ENCODE results near the gene RYR2.
"Not testable (repeated sequence)": the region's sequence is repeated elsewhere in the genome, so short reads cannot be mapped to it uniquely, and the experiment has no call there.

RYR2 gene

DNA sequence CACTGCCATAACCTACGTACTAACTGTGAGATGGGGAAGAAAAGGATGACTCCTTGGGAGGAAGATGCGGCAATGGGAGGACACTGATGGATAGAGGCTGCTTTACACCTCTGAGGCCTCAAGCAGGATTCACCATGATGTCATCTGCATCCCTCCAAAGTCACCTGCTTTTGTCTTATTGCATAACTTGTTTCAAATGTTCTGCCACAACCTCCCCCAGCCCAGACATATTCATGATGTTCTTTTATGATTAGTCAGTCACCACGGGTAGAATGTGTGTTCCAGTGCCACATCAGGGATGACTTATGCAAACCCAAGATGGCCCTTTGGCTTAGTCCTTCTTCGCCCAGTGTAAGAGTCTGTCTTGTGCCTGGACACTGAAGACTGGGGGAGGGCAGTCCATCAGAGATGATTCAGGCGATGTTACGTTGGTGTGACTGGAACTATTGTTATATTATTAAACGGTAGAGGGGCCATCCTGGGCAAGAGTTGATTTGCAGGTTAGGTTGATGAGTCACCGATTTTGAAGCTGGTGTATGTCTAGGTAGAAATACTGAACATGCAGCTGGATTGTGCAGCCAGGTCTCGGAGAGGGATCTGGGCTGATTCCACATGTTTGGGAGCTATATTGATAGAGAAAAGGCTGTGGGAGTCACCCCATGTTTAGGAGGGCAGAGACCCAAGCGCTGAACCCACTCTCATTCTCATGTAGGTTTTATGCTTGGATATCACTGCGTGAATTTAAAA is 32.6 kb downstream of the RYR2 start:
- no peak for DNase-seq (ENCODE audit: low read depth in 2 of 2)

DNA sequence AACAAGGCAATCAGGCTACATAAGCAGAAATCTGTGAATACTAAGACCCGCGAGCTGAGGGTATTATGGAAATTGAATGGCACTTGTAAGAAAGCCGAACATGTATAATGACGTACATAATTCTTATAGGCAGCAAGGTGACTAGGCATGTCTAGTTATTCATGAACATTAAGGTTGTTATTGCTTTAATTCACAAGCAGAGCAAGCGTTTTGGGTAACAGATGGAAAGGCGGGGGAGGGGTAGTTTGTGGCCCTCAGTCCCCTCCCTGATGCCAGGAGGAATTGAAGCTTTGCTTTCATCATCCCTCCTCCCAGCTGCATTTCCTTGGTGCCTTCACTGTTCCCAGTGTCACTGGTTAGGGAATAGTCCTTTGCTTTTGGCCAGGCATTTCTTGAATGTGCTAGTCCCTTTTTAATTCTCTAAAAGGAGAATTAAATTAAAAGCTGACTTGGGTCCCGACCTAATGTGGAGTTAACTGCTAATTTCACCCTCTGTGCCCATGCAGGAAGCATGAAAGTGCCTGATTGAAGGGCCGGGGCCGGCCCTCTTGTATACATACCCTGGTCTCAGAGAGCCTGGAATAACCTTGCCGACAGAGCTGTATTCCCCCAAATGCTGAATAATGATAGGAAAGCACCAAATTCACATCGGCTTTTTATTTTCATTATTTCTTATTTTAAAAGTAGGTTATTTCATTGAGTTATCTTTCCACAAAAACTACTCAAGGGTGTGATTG is 42.5 kb downstream of the RYR2 start:
- DNase-seq (ENCODE audit: low read depth in 2 of 2), result no peak

DNA sequence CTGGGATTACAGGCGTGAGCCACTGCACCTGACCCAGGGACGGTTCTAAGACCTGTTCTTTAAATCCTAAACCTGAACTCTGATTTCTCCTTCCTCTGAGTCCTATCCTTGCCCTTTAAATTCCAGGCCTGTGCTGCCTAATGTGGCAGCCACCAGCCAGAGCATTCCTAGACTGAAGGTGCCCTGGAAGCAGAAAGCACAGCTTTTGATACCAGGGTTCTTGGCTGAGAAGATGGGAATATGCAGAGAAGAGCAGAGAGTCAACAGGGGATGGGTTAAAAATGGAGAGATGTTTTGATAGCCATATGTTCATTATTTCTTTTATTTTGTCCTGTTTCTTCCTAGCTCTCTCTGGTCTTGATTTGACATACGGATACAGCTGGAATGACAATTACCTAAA is 49.7 kb downstream of the RYR2 start:
- no peak for DNase-seq (ENCODE audit: low read depth in 2 of 2)

DNA sequence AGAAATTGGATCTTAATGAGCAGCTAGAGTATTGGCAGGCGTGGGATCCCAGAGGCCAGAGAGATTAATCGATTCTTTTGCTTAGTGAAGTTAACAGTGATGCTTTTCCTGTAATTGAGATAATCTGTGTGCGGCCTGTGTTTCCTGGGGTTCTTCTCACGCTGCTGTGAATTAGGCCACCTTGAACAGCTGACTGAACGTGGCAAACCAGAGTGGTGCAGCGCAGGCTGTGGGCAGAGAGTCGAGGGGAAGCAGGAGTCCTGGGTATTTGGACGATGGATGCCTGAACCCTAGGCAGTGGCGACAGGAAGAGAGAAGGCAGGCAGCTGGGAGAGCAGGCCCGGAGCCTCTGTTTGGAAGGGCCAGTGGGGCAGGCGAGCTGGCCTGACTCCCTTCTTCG is 51.7 kb downstream of the RYR2 start:
- no peak for DNase-seq (ENCODE audit: low read depth in 2 of 2)

DNA sequence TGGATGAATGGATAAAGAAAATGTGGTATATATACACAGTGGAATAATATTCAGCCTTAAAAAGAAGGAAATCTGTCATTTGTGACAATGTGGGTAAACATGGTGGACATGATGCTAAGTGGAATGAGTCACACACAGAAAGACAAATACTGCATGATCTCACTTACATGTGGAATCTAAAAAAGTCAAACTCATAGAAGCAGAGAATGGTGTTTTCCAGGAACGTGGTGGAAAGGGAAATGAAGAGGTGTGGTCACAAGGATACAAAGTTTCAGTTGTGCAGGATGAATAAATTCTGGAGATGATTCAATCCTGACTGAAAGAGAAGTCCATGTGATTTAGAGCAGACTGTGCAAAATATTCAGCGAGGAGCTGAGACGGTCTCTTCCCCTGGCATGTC is 56.6 kb downstream of the RYR2 start:
- no peak for DNase-seq (ENCODE audit: low read depth in 2 of 2)

DNA sequence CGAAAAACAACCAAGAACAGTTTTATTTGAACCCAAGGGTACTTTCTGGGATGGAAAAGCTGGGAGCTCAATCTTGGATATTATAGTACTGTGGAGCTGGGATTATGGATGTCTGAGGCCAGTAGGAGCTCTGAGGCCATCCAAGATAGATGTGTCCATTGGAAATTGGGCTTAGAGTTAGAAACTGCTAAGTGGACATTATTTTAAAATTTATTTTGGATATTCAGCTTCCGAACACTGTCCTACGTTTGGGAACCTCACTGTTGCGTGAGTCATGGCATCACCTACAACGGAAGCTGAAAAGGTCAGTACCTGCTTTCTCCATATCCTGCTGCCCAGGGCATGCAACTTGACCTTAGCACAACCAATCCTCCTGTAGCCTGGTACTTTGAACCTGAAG is 61.0 kb downstream of the RYR2 start:
- DNase-seq (ENCODE audit: low read depth in 2 of 2), result no peak

DNA sequence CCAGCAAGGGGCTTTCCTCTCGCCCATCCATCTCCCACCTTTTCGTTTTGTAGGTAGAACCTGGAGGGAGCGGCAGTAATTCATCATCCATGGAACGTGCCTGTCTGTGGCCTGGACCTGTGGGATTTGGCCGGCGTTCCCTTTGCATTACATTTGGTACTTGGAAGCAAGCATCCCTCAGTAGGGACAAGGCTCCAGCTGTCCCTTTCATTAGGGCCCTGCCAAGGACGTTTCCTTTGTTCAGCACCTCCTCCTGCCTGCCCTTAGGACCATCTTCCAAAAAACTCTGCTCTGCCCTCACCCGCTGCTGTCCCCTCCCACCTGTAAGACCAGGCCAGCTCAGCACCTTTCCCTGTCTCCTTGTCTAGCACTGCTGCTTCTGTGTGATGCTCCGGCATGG is 62.1 kb downstream of the RYR2 start:
- DNase-seq (ENCODE audit: low read depth in 2 of 2), result no peak

DNA sequence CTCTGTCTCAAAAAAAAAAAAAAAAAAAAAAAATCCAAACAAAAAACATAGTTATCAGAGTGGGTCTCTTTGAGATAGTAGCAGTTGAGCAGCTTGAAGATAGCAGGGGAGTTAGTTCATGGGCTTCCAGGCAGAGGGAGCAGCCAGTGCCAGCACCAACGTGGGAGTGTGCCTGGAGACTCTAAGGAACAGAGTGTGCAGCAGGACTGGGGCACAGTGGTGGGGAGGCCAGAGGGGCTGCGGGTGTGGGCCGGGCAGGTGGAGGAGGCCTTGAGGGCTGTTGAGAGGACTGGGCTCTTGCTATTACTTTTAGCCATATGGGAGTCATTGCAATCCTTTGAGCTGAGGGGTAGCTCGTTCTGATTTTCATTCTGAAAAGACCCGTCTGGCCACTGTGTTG is 63.8 kb downstream of the RYR2 start:
- DNase-seq (ENCODE audit: low read depth in 2 of 2), result no peak

DNA sequence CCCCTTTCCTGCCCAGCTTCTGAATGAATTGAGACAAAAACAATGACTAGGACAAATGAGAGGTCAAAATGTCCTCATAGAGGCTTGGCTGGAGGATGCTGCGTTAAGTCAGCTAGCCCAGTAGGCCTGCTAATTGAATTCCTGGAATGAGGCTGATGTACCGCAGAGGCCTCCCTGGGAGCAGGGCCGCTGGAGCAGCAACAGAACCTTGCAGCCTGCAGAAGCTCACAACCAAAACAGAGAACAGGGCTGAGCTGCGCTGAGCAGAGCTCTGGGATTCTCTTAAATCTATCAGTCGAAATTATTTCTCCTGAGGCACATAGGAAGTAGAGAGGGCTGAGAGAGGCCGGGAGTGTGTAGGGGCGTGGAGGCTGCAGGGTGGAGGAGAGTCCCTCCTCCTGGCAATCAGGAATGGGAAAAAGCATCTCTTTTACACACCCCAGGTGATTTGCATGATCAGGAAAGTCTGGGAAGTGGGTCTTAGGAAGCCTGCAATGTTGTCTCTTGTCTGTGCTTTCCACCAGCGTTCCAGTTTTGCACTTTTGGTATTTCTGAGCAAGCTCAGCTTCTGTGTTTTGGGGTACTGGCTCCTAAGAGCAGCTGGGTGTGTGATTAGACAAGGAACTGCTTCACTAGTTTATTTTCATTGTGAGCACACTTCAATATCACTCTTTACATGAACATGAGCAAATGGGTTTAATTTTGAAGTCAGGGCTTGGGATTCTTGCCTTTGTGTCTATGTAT is 66.5 kb downstream of the RYR2 start:
- DNase-seq (ENCODE audit: low read depth in 2 of 2), result no peak

DNA sequence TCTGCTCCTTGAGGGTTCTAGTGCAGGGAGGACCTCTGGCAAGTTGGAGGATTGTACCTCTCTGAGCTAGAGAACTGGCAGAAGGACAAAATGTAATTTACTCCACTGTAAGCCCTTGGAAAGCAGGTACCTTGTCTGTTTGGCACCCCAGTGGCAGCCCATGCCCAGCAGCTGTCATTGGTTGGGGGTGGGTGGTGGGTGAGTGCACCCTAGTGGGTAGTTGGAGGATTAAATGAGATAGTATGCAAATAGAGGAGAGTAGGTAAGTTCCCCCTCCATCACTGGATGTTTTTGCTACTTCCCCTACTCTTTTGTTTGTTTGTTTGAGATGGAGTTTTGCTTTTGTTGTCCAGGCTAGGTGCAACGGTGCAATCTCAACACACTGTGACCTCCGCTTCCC is 69.8 kb downstream of the RYR2 start:
- no peak for DNase-seq (ENCODE audit: low read depth in 2 of 2)

DNA sequence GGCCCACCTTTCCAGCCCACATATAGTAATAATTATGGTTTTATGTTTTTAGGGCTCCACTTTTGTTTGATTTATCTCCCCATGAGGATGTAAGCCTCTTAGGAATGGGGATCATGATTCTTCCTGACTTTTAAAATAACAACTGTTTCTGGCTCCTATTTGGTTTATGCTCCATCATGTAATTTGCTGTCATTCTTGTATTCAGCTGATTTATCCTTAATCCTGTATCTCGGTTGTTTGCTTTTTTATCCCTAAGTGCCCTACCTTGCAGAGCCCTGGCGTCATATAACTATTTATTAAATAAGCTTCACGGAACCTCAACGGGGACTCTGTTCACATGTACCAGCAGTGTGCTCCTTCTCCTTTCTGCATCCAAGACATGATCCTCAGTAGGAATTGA is 70.7 kb downstream of the RYR2 start:
- DNase-seq (ENCODE audit: low read depth in 2 of 2), result no peak

DNA sequence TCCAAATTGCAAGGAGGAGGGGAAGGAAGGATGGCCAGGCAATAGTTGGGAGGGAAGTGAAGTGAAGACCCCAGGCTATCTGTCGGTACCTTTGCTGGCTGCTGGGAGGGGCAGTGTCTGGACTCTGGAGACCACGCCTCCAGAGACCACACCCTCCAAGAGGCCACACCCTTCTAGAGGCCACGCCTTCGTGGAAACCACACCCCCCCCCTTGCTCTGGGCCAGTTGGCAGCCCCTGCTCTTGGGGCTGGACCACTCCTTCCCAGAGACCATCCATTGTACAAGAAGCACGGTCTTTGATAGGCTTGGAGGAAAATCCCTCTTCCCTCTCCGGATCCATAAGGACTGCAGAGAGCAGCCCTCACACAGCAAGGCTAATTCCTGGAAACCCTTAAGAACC is 73.1 kb downstream of the RYR2 start:
- DNase-seq (ENCODE audit: low read depth in 2 of 2), result no peak

DNA sequence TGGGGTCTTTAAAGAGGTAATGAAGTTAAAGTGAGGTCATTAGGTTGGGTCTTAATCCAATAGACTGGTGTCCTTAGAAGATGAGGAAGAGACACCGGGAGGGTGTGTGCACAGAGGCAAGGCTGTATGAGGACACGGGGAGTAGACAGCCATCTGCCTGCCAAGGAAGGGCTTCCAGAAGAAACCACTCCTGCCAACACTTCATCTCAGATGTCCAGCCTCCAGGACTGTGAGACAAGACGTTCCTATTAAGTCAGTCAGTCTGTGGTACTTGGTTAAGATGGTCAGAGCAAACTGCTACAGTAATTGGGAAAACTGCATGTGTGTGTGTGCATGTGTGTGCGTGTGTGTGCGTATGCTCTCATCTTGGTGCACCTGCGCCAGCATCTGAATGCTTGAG is 77.1 kb downstream of the RYR2 start:
- no peak for DNase-seq (ENCODE audit: low read depth in 2 of 2)

DNA sequence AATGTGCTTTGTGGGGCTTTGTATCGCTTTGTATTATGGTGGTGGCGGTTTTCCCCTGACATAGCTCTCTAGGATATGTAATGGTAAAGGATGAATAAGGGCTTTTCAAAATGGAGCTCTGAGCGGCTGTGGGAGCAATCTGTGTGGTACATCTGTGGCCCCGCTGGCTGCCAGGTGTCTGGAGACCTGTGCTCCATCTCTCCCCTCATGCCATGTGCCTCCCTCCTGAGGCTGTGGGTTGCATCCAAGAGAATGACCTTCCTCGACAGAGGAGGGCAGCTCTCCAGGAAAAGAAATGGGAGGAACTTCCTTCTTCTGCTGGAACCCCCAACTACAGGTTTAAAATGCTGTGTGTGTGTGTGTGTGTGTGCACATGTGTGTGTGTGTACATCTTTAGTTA is 78.7 kb downstream of the RYR2 start:
- DNase-seq (ENCODE audit: low read depth in 2 of 2), result no peak

DNA sequence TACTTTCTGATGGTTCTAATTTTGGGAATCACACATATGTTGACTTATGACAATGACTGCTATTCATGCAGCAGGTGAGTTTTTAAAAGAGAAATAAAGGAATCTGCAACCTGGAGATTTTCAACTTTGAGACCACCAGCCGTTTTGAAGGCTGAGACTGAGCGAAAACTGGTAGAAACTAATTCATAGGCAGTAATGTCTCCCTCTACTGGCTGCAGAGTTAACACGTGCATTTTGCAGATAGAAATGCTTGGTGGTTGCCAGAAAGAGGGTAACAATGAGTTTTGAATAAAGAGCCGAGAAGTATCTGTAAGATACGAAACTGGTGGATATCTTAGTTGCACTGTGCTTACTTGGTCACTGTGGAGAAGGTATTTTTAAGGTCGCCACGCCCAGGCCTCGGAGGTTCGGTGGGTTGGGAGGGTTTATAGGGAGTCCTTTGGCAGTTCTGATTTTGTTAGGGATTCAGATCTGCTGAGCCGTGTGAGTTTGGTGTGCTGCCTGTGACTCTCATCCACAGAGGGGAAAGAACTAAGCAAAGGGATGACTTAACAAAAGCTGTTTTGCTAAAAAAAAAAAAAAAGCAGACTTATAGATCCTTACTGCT is 83.0 kb downstream of the RYR2 start:
- DNase-seq (ENCODE audit: low read depth in 2 of 2), result no peak

DNA sequence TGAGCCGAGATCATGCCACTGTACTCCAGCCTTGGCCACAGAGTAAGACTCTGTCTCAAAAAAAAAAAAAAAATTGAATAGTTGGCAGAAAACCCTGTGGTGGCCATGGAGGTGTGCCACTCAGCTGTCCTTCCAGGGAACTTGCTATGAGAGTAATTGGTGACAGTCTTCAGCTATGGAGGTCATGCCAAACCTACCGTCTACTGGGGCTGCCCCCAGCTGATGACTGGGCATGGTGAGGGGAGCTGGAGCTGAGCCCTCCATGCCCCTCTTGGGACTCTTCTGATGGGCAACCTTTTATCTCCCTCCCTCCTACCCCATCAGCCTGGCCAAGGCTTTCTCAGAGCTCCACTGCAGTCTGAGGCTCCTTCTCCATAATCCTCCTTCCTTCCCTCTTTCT is 84.2 kb downstream of the RYR2 start:
- no peak for DNase-seq (ENCODE audit: low read depth in 2 of 2)

DNA sequence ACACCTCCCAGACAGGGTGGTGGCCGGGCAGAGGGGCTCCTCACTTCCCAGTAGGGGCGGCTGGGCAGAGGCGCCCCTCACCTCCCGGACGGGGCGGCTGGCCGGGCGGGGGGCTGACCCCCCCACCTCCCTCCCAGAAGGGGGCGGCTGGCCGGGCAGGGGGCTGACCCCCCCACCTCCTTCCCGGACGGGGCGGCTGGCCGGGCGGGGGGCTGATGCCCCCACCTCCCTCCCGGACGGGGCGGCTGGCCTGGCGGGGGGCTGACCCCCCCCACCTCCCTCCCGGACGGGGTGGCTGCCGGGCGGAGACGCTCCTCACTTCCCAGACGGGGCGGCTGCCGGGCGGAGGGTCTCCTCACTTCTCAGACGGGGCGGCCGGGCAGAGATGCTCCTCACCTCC is 85.3 kb downstream of the RYR2 start:
- not testable (repeated sequence) for DNase-seq (ENCODE audit: low read depth in 2 of 2)

DNA sequence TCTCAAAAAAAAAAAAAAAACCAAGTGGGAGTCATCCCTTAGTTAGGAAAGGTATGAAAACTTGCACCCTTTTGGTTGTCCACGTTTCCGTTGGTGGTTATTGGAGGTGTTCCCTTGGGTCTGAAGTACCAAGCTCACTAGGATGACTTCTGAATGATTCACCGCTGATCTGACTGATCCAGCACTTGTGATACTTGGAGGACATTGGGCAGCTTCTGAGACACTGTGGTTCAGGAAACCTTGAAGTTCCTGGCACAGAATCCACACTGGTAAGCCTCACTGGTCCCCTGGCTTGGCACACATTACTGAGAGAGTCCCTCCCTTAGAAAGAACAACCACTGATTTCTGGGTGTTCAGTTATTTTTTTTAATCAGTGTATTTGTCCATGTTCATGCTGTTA is 91.9 kb downstream of the RYR2 start:
- no peak for DNase-seq (ENCODE audit: low read depth in 2 of 2)

DNA sequence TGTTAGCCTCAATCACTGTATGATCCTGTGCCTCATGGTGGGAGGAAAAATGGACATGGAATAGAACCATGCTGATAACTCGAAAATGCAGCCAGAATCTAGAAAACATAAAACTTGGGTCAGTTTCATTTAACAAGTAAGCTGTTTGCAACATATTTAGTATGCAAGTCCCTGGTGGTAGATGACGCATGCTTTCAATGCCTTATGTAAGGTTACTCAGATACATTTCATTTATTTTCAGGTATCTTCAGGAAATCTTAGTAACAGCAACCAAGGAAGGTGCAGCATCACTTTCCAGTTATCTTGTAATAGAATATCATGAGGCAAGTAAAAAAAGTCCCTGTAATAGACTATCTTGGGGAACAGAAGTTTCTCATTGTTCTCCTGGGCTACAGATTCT is 92.9 kb downstream of the RYR2 start:
- no peak for DNase-seq (ENCODE audit: low read depth in 2 of 2)

DNA sequence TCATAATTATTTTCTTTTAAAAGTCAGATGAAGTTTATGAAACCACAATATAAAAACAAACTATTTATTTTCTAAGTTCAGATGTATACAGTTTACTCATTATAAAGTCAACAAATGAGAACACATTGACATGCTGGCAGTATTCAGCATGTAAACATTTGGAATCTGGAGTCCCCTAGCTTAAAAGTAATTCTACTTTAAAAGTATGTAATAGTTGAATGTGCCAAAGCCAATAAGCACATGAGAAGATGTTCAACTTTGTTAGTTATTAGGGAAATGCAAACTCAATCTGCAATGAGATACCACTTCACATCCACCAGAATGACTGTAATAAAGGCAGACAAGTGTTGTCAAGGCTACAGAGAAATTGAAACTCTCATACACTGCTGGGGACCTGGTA is 96.6 kb downstream of the RYR2 start:
- no peak for DNase-seq (ENCODE audit: low read depth in 2 of 2)

DNA sequence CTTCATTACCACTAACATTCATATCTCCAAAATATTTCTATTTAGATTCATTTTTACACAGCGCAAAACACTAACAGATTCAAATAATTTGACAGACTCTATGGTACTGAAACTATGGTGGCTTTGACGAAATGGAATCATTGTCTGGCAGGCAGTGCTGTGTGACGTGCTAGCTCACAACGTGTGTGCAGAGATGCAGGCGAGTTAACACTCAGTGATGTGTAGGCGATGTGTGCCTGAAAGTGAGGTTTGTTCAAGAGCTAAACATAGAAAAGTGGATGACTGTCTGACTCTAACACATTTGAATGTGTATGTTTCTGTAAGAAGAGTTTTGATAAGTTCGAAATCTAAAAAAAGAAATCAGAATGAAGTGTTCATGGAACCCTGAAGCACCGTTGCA is 97.7 kb downstream of the RYR2 start:
- DNase-seq (ENCODE audit: low read depth in 2 of 2), result no peak

DNA sequence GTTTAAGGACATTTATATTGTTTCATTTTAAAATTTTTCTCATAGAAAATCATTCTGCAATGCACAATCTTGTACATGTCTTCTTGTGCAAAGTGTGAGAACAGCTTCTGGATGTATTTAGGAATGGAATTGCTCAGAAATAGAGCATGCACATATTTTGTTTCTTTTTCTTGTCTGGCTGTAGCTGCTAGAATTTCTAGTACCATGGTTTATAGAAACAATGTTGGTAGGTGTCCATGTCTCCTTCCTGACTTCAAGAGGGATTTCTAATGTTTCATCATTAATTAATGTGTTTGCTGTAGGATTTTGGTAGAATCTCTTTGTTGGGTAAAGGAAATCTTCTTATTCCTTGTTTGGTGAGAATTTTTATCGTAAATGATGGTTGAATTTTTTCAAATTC is 99.0 kb downstream of the RYR2 start:
- no peak for DNase-seq (ENCODE audit: low read depth in 2 of 2)

DNA sequence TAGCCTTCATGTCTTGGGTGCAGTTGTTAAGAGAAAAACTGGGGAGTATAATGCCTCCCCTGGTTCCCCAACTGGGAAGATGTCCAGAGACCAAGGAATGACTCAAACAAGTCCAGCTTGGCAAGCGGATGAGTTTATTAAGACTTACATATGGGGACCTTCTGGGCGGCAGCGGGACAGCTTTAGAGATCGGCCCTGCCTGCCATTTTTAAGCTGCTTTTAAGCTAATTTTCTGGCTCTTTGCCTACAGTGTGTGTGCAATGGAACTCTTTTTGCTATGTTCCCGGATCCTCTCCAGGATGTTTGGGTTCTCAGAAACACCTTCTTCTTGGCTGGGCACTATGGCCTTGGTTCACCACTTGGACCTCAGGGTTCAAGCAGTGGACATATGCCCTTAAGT is 99.5 kb downstream of the RYR2 start:
- no peak for DNase-seq (ENCODE audit: low read depth in 2 of 2)
